Osteoblast (primary cell): ENCODE measurements around the gene BAIAP2L1. TPM values are rescaled to one million over a fixed set of nuclear protein-coding genes. Genes with fewer than 3 reads are reported as not detected.

Experiments used
- DNase-seq: peaks from one replicate; pipeline ENCODE4 v3.0.0; 2011; ENCODE audit warnings: low spot score, mixed read lengths; ENCODE audit not compliant: insufficient read length; ENCODE audit errors: missing footprints
- H2AFZ ChIP-seq: 2 replicates; pipeline ENCODE4 v1.6.0; 2011; ENCODE audit warnings: mild to moderate bottlenecking, low read length
- H3K27ac ChIP-seq: 2 replicates; pipeline ENCODE4 v1.5.1; 2011; ENCODE audit warnings: mild to moderate bottlenecking, low read depth, low read length, moderate library complexity
- H3K27me3 ChIP-seq: 2 replicates; pipeline ENCODE4 v1.6.0; 2012; ENCODE audit warnings: mild to moderate bottlenecking, control low read depth, inconsistent platforms, low read length, moderate library complexity; ENCODE audit not compliant: insufficient read depth
- H3K36me3 ChIP-seq: 2 replicates; pipeline ENCODE4 v1.5.1; 2011; ENCODE audit warnings: mild to moderate bottlenecking, low read length, control low read depth, moderate library complexity; ENCODE audit not compliant: insufficient read depth
- H3K4me1 ChIP-seq: 2 replicates; pipeline ENCODE4 v1.5.1; 2011; ENCODE audit warnings: mild to moderate bottlenecking, low read length, control low read depth, moderate library complexity; ENCODE audit not compliant: insufficient read depth
- H3K4me2 ChIP-seq: 2 replicates; pipeline ENCODE4 v1.6.0; 2011; ENCODE audit warnings: mild to moderate bottlenecking, low read length; ENCODE audit not compliant: insufficient read depth
- H3K4me3 ChIP-seq: fragments of 200-600 bp; sonication (generic); 3 replicates; pipeline ENCODE4 v1.5.1; 2012; ENCODE audit warnings: mild to moderate bottlenecking, low read length, inconsistent platforms; ENCODE audit not compliant: insufficient read depth
- H3K79me2 ChIP-seq: 2 replicates; pipeline ENCODE4 v1.6.0; 2012; ENCODE audit warnings: mild to moderate bottlenecking, low read length, control low read depth, inconsistent platforms; ENCODE audit not compliant: insufficient read depth
- H3K9me3 ChIP-seq: 2 replicates; pipeline ENCODE4 v1.5.1; 2011; ENCODE audit warnings: low read depth, low read length, control low read depth
- H4K20me1 ChIP-seq: 2 replicates; pipeline ENCODE4 v1.6.0; 2012; ENCODE audit warnings: mild to moderate bottlenecking, low read length, control low read depth; ENCODE audit not compliant: insufficient read depth
- CTCF ChIP-seq: IDR thresholded peaks from 2 replicates; pipeline ENCODE4 v1.5.1; 2011; ENCODE audit warnings: mild to moderate bottlenecking, low read depth, low read length, moderate library complexity; ENCODE audit errors: extremely low read depth
- total RNA-seq: library from RNA; depleted of rRNA; stranded (reverse); fragments of >200 nt; gene quantifications from 2 replicates; pipeline ENCODE4 v1.2.3, GENCODE V29; 2012

BAIAP2L1 gene
- total RNA-seq, 1 donor: 10.5 TPM

GRCh38 chr7:98324782-98325181, 76.1 kb downstream of the BAIAP2L1 start:
- H3K36me3 ChIP-seq: no peaks in the 10 kb centered on the region
- H3K9me3 ChIP-seq: no peaks in the 10 kb centered on the region
- no peak overlapping the region for H3K27ac ChIP-seq
- H3K4me1 ChIP-seq: peaks cover 37% of the 10 kb centered on the region
- no peak overlapping the region for H3K4me3 ChIP-seq
- no peak for DNase-seq
- H3K4me2 ChIP-seq: no peak overlapping the region
- TF ChIP-seq CTCF: no peak
- H4K20me1 ChIP-seq: no peaks in the 10 kb centered on the region
- no peak overlapping the region for H2AFZ ChIP-seq
- H3K27me3 ChIP-seq: no peaks in the 10 kb centered on the region
- H3K79me2 ChIP-seq: peaks cover 3% of the 10 kb centered on the region

GRCh38 chr7:98323597-98324322, 77.1 kb downstream of the BAIAP2L1 start:
- Histone ChIP-seq H3K9me3 (no peaks in the 10 kb centered on the region), H4K20me1 (no peaks in the 10 kb centered on the region), H3K27me3 (no peaks in the 10 kb centered on the region), H3K4me3 (peak overlapping the region; percentile 74), H2AFZ (peak overlapping the region; percentile 93), H3K36me3 (no peaks in the 10 kb centered on the region), H3K79me2 (peaks cover 3% of the 10 kb centered on the region), H3K27ac (peak overlapping the region; percentile 61), H3K4me1 (peaks cover 27% of the 10 kb centered on the region), H3K4me2 (peak overlapping the region; percentile 93)
- DNase-seq: peak; percentile 81
- no peak for TF ChIP-seq CTCF

GRCh38 chr7:98322331-98323270, 78.3 kb downstream of the BAIAP2L1 start:
- Histone ChIP-seq H3K4me1 (peaks cover 19% of the 10 kb centered on the region), H3K27me3 (no peaks in the 10 kb centered on the region), H3K27ac (peak overlapping the region; percentile 61), H3K79me2 (peaks cover 3% of the 10 kb centered on the region), H3K36me3 (no peaks in the 10 kb centered on the region), H3K9me3 (no peaks in the 10 kb centered on the region), H3K4me3 (peak overlapping the region; percentile 74), H2AFZ (peak overlapping the region; percentile 72), H3K4me2 (peak overlapping the region; percentile 93), H4K20me1 (no peaks in the 10 kb centered on the region)
- peak; percentile 84 for DNase-seq
- TF ChIP-seq CTCF: no peak

- Histone ChIP-seq H4K20me1 (no peaks in the 10 kb centered on the region), H3K27ac (no peak overlapping the region), H3K36me3 (no peaks in the 10 kb centered on the region), H3K27me3 (no peaks in the 10 kb centered on the region), H3K4me2 (no peak overlapping the region), H3K9me3 (no peaks in the 10 kb centered on the region), H2AFZ (no peak overlapping the region), H3K4me3 (no peak overlapping the region), H3K4me1 (peaks cover 19% of the 10 kb centered on the region), H3K79me2 (peaks cover 3% of the 10 kb centered on the region)
- no peak for TF ChIP-seq CTCF
- DNase-seq: peak; percentile 45
Observed at GRCh38 chr7:98321301-98321700, 79.6 kb downstream of the BAIAP2L1 start.
